Thyroid gland (tissue), 4 donors: ENCODE measurements around the gene PHACTR1. TPM values are rescaled to one million over a fixed set of nuclear protein-coding genes. Genes with fewer than 3 reads are reported as not detected.

Source experiments
- DNase-seq, 2 donors: peaks; one replicate each; pipeline ENCODE4 v3.0.0-alpha.2; 2019
- H3K27ac ChIP-seq, 3 donors: fragments of 200-600 bp; sonication (generic); 1 replicate in 2 of 3; 2 replicates in 1 of 3; pipeline ENCODE4 v1.5.1; 2016 to 2019; ENCODE audit warnings: mild to moderate bottlenecking in 1 of 3, moderate library complexity in 1 of 3
- H3K27me3 ChIP-seq: fragments of 200-600 bp; sonication (generic); one replicate; pipeline ENCODE4 v1.5.1; 2019
- H3K36me3 ChIP-seq, 2 donors: fragments of 200-600 bp; sonication (generic); one replicate each; pipeline ENCODE4 v1.5.1; 2016 to 2019
- H3K4me1 ChIP-seq, 2 donors: fragments of 200-600 bp; sonication (generic); one replicate each; pipeline ENCODE4 v1.5.1; 2017 to 2019
- H3K4me3 ChIP-seq, 3 donors: fragments of 200-600 bp; sonication (generic); replicated peaks in 1 of 3; 1 replicate in 2 of 3; 2 replicates in 1 of 3; pipeline ENCODE4 v1.5.1; 2016; ENCODE audit warnings: mild to moderate bottlenecking in 1 of 3
- H3K9me3 ChIP-seq: fragments of 200-600 bp; sonication (generic); one replicate; pipeline ENCODE4 v1.5.1; 2017
- CTCF ChIP-seq, 6 experiments: fragments of 200-600 bp in 3 of 6; fragments of 450-650 bp in 3 of 6; sonication (generic) in 3 of 6; IDR thresholded peaks; one replicate each; pipeline ENCODE4 v1.5.1; 2016 to 2019; ENCODE audit warnings: antibody characterized with exemption in 6 of 6, mild to moderate bottlenecking in 2 of 6, inconsistent platforms in 1 of 6, moderate library complexity in 1 of 6
- POLR2A ChIP-seq, 2 donors: fragments of 450-650 bp; IDR thresholded peaks; one replicate each; pipeline ENCODE4 v1.6.1; 2017; ENCODE audit warnings: antibody characterized with exemption in 2 of 2, mild to moderate bottlenecking in 2 of 2, moderate library complexity in 1 of 2
- WGBS, 2 donors: methylation state at CpG; one replicate each; pipeline ENCODE4 v1.1.5; 2017; 5-methylcytosine and 5-hydroxymethylcytosine counted together
- intact Hi-C: fragments of 100-400 bp; cut with DNase I; formaldehyde crosslinking; loops from one replicate; pipeline ENCODE4 v1.15.1; 2023
- total RNA-seq, 4 donors: library from RNA; depleted of rRNA; stranded (reverse); fragments of >200 nt; gene quantifications; one replicate each; pipeline ENCODE4 v1.2.3, GENCODE V29; 2016

The PHACTR1 gene
- total RNA-seq, 4 donors from 2014 or later = 2.9 to 8.6 (median 4.4) TPM

- 44 to 63% methylated on average over 4 of the region's 4 CpGs for WGBS, 2 donors
- no peak overlapping the region for H3K4me3 ChIP-seq
- H3K36me3 ChIP-seq = no peaks in the 10 kb centered on the region
- intact Hi-C loops = no loop called here
- H3K9me3 ChIP-seq = no peaks in the 10 kb centered on the region
- no peaks in the 10 kb centered on the region for H3K27me3 ChIP-seq
- no peak for TF ChIP-seq CTCF (IDR thresholded peaks at IDR 0.05)
- TF ChIP-seq POLR2A (IDR thresholded peaks at IDR 0.05) = no peak
- peak; percentile 25 to 26 for DNase-seq
- H3K27ac ChIP-seq = no peak overlapping the region
- H3K4me1 ChIP-seq = peaks cover 13 to 19% of the 10 kb centered on the region in 2 donors
Observed at GRCh38 chr6:12963567-12963966, 247.0 kb downstream of the PHACTR1 start.

GRCh38 chr6:12967686-12968085 is 251.1 kb downstream of the PHACTR1 start:
- intact Hi-C loops = no loop called here

GRCh38 chr6:12968290-12968689 is 251.7 kb downstream of the PHACTR1 start:
- WGBS, 2 donors = 68 to 69% methylated on average over 4 of the region's 4 CpGs
- Histone ChIP-seq H3K36me3 (no peaks in the 10 kb centered on the region), H3K27me3 (no peaks in the 10 kb centered on the region), H3K9me3 (no peaks in the 10 kb centered on the region), H3K27ac (no peak overlapping the region), H3K4me3 (no peak overlapping the region), H3K4me1 (peaks cover 22 to 25% of the 10 kb centered on the region in 2 donors)
- TF ChIP-seq POLR2A (IDR thresholded peaks at IDR 0.05) (no peak), CTCF (IDR thresholded peaks at IDR 0.05) (no peak)
- intact Hi-C loops = no loop called here
- DNase-seq = no peak

More at GRCh38 chr6:12967686-12968085, 251.1 kb downstream of the PHACTR1 start:
- no peak overlapping the region for H3K27ac ChIP-seq
- WGBS, 2 donors = 66 to 75% methylated on average over 7 of the region's 7 CpGs
- peaks cover 22 to 25% of the 10 kb centered on the region in 2 donors for H3K4me1 ChIP-seq
- H3K36me3 ChIP-seq = no peaks in the 10 kb centered on the region
- DNase-seq = no peak
- no peak overlapping the region for H3K4me3 ChIP-seq
- no peaks in the 10 kb centered on the region for H3K9me3 ChIP-seq
- TF ChIP-seq POLR2A (IDR thresholded peaks at IDR 0.05) (no peak), CTCF (IDR thresholded peaks at IDR 0.05) (no peak)
- no peaks in the 10 kb centered on the region for H3K27me3 ChIP-seq

- no peaks in the 10 kb centered on the region for H3K36me3 ChIP-seq
- intact Hi-C loops = no loop called here
- no peak for TF ChIP-seq POLR2A (IDR thresholded peaks at IDR 0.05)
- TF ChIP-seq CTCF (IDR thresholded peaks at IDR 0.05) = no peak
- H3K27ac ChIP-seq = peak overlapping the region in 1 of 3 donors; percentile 31
- peaks cover 21 to 22% of the 10 kb centered on the region in 2 donors for H3K4me1 ChIP-seq
- H3K27me3 ChIP-seq = no peaks in the 10 kb centered on the region
- DNase-seq = peak; percentile 7 to 30
- H3K4me3 ChIP-seq = no peak overlapping the region
- no peaks in the 10 kb centered on the region for H3K9me3 ChIP-seq
- 31 to 37% methylated on average over 5 of the region's 5 CpGs for WGBS, 2 donors
Observed at GRCh38 chr6:12968839-12969558, 252.4 kb downstream of the PHACTR1 start.

GRCh38 chr6:12969966-12970365 is 253.4 kb downstream of the PHACTR1 start:
- no peaks in the 10 kb centered on the region for H3K27me3 ChIP-seq
- no peak overlapping the region for H3K27ac ChIP-seq
- no peaks in the 10 kb centered on the region for H3K36me3 ChIP-seq
- WGBS, 2 donors = 90 to 91% methylated on average over 2 of the region's 2 CpGs
- no peak overlapping the region for H3K4me3 ChIP-seq
- TF ChIP-seq POLR2A (IDR thresholded peaks at IDR 0.05) (no peak), CTCF (IDR thresholded peaks at IDR 0.05) (no peak)
- DNase-seq = no peak
- intact Hi-C loops = no loop called here
- no peaks in the 10 kb centered on the region for H3K9me3 ChIP-seq
- peaks cover 21 to 22% of the 10 kb centered on the region in 2 donors for H3K4me1 ChIP-seq
